ENCODE results near the gene OGFRL1. TPM values are rescaled to one million over a fixed set of nuclear protein-coding genes. Genes with fewer than 3 reads are reported as not detected.

OGFRL1 gene
- total RNA-seq, 4 donors from 2014 or later, result 35.5 to 73.3 (median 65.7) TPM

GRCh38 chr6:71349395-71349794 is 60.8 kb downstream of the OGFRL1 start:
- 16% methylated on average over 3 of the region's 3 CpGs for WGBS
- H3K9me3 ChIP-seq, result no peaks in the 10 kb centered on the region
- peaks cover 16% of the 10 kb centered on the region for H3K4me1 ChIP-seq
- no peak for DNase-seq (ENCODE audit: low spot score in 2 of 2)
- TF ChIP-seq EP300 (IDR thresholded peaks at IDR 0.05) (no peak), POLR2AphosphoS5 (IDR thresholded peaks at IDR 0.05) (no peak), POLR2A (IDR thresholded peaks at IDR 0.05) (no peak), CTCF (IDR thresholded peaks at IDR 0.05) (peak; percentile 47 to 57)
- no peaks in the 10 kb centered on the region for H3K27me3 ChIP-seq
- H3K36me3 ChIP-seq, result no peaks in the 10 kb centered on the region
- no peak overlapping the region for H3K4me3 ChIP-seq
- H3K27ac ChIP-seq, result peak overlapping the region; percentile 33

GRCh38 chr6:71349976-71350615 is 61.5 kb downstream of the OGFRL1 start:
- peak overlapping the region; percentile 33 for H3K27ac ChIP-seq
- no peak for TF ChIP-seq CTCF (IDR thresholded peaks at IDR 0.05)
- TF ChIP-seq EP300 (IDR thresholded peaks at IDR 0.05), result no peak
- TF ChIP-seq POLR2AphosphoS5 (IDR thresholded peaks at IDR 0.05), result no peak
- TF ChIP-seq POLR2A (IDR thresholded peaks at IDR 0.05), result no peak

GRCh38 chr6:71351190-71351589 is 62.6 kb downstream of the OGFRL1 start:
- H3K36me3 ChIP-seq, result no peaks in the 10 kb centered on the region
- H3K27ac ChIP-seq, result peak overlapping the region; percentile 33
- peaks cover 3% of the 10 kb centered on the region for H3K9me3 ChIP-seq
- TF ChIP-seq EP300 (IDR thresholded peaks at IDR 0.05) (no peak), POLR2AphosphoS5 (IDR thresholded peaks at IDR 0.05) (no peak), POLR2A (IDR thresholded peaks at IDR 0.05) (no peak), CTCF (IDR thresholded peaks at IDR 0.05) (no peak)
- DNase-seq (ENCODE audit: low spot score in 2 of 2), result no peak
- H3K4me3 ChIP-seq, result no peak overlapping the region
- H3K4me1 ChIP-seq, result peaks cover 16% of the 10 kb centered on the region
- no peaks in the 10 kb centered on the region for H3K27me3 ChIP-seq

More at GRCh38 chr6:71349976-71350615, 61.5 kb downstream of the OGFRL1 start:
- Histone ChIP-seq H3K4me1 (peaks cover 16% of the 10 kb centered on the region), H3K4me3 (no peak overlapping the region), H3K36me3 (no peaks in the 10 kb centered on the region), H3K9me3 (no peaks in the 10 kb centered on the region), H3K27me3 (no peaks in the 10 kb centered on the region)
- WGBS, result 44% methylated on average over 5 of the region's 5 CpGs
- DNase-seq (ENCODE audit: low spot score in 2 of 2), result no peak

Measured in suprapubic skin (tissue), 4 donors.